Measurements from ENCODE around the gene NEGR1. TPM values are rescaled to one million over a fixed set of nuclear protein-coding genes. Genes with fewer than 3 reads are reported as not detected.

NEGR1 gene
- total and polyA plus RNA-seq, 9 of the 15 experiments (the other 6 are each of a cell fraction or from before 2014, with no cell fraction given) = not detected

DNA sequence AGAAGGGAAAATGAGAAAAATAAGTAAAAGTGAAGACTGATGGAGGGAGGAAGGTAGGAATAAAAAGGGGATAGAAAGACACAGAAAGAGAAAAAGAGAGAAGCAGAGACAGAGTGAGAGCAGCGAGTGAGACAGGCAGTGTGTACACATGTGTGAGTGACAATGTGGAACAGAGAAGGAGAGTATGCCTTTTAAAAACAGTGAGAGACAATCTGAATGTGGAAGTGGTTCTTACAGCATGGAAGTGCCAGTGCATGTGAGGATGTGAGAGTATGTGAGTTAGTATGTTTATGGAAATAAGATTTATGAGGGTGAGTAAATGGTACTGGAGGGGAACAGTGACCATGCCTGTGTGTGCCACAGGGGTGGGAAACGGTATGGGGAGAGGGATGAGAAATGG is 1.2 kb downstream of the NEGR1 start:
- intact Hi-C loops (cut with micrococcal nuclease) = no loop called here
- no peaks in the 10 kb centered on the region for H3K9me1 ChIP-seq (ENCODE audit: control insufficient read depth, insufficient read depth, low read length)
- H3K36me3 ChIP-seq (ENCODE audit: control insufficient read depth, insufficient read depth, low read length) = no peaks in the 10 kb centered on the region
- H3K4me3 ChIP-seq = no peak overlapping the region
- CTCF ChIA-PET (ENCODE audit: low intra/inter-chr PET ratio) = no interaction called here
- no peak overlapping the region for H3K27ac ChIP-seq (ENCODE audit: extremely low read depth, low read depth, low read length)
- POLR2A ChIA-PET = interaction anchor here (0.6 kb wide), 1 partner anchor 150 kb away, joined by 3 read pairs; no protein-coding TSS in a partner anchor
- 0% methylated on average over 1 of the region's 2 CpGs for WGBS (ENCODE audit: insufficient coverage, low coverage, missing lambda C conversion rate)
- no peak for ATAC-seq
- H3K9me3 ChIP-seq (replicated peaks; ENCODE audit: control insufficient read depth, insufficient read depth, low read depth, low read length) = no peaks in the 10 kb centered on the region
- H2AFZ ChIP-seq (ENCODE audit: low read depth, low read length) = no peak overlapping the region
- no peaks in the 10 kb centered on the region for H4K20me1 ChIP-seq (replicated peaks; ENCODE audit: control insufficient read depth, insufficient read depth, low read length)
- H3K79me2 ChIP-seq (ENCODE audit: control insufficient read depth, insufficient read depth, low read length) = no peaks in the 10 kb centered on the region
- no peak overlapping the region for H3K9ac ChIP-seq (ENCODE audit: insufficient read depth in 1 of 2, low read depth in 2 of 2, low read length in 2 of 2)
- no peaks in the 10 kb centered on the region for H3K27me3 ChIP-seq (ENCODE audit: control insufficient read depth in 2 of 2, insufficient read depth in 2 of 2, low read length in 2 of 2)
- H3K4me2 ChIP-seq (ENCODE audit: insufficient read depth, low read length) = no peak overlapping the region
- in situ Hi-C loops (cut with MboI) = no loop called here
- FAIRE-seq = no peak
- no peaks in the 10 kb centered on the region; a peak in 1 of 5 replicates for H3K4me1 ChIP-seq (replicated peaks in 1 of 2; ENCODE audit: control insufficient read depth in 2 of 2, insufficient read depth in 2 of 2, low read length in 2 of 2)
- BruUV-seq (replicated peaks) = no TSS peak
- TF ChIP-seq SMAD1 (IDR thresholded peaks at IDR 0.05; ENCODE audit: low read depth, low read length, partially characterized antibody) (no peak), ADNP (tag; IDR thresholded peaks at IDR 0.05) (no peak), CTBP1 (IDR thresholded peaks at IDR 0.05; ENCODE audit: borderline replicate concordance) (no peak), TCF3 (CRISPR knock-in tag; IDR thresholded peaks at IDR 0.05) (no peak), DIDO1 (tag; IDR thresholded peaks at IDR 0.05; ENCODE audit: low read depth) (no peak), SREBF2 (CRISPR knock-in tag; IDR thresholded peaks at IDR 0.05) (no peak), POLR2AphosphoS2 (IDR thresholded peaks at IDR 0.05; ENCODE audit: low read length) (no peak), POLR2H (tag; IDR thresholded peaks at IDR 0.05; ENCODE audit: low read depth) (no peak), ZNF444 (CRISPR knock-in tag; IDR thresholded peaks at IDR 0.05) (no peak)
- TF ChIP-seq, protein P1, sequence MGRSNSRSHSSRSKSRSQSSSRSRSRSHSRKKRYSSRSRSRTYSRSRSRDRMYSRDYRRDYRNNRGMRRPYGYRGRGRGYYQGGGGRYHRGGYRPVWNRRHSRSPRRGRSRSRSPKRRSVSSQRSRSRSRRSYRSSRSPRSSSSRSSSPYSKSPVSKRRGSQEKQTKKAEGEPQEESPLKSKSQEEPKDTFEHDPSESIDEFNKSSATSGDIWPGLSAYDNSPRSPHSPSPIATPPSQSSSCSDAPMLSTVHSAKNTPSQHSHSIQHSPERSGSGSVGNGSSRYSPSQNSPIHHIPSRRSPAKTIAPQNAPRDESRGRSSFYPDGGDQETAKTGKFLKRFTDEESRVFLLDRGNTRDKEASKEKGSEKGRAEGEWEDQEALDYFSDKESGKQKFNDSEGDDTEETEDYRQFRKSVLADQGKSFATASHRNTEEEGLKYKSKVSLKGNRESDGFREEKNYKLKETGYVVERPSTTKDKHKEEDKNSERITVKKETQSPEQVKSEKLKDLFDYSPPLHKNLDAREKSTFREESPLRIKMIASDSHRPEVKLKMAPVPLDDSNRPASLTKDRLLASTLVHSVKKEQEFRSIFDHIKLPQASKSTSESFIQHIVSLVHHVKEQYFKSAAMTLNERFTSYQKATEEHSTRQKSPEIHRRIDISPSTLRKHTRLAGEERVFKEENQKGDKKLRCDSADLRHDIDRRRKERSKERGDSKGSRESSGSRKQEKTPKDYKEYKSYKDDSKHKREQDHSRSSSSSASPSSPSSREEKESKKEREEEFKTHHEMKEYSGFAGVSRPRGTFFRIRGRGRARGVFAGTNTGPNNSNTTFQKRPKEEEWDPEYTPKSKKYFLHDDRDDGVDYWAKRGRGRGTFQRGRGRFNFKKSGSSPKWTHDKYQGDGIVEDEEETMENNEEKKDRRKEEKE (IDR thresholded peaks at IDR 0.05; ENCODE audit: borderline replicate concordance in 1 of 2, control insufficient read depth in 1 of 2, low read depth in 2 of 2, low read length in 1 of 2) = no peak
- no peak for DNase-seq (ENCODE audit: extremely low read depth in 1 of 4, low spot score in 3 of 4)
